ENCODE data around the gene ATP4A. TPM values are rescaled to one million over a fixed set of nuclear protein-coding genes. Genes with fewer than 3 reads are reported as not detected.
"Not testable (repeated sequence)": the region's sequence is repeated elsewhere in the genome, so short reads cannot be mapped to it uniquely, and the experiment has no call there.

Gene ATP4A
- not detected for total RNA-seq

DNA sequence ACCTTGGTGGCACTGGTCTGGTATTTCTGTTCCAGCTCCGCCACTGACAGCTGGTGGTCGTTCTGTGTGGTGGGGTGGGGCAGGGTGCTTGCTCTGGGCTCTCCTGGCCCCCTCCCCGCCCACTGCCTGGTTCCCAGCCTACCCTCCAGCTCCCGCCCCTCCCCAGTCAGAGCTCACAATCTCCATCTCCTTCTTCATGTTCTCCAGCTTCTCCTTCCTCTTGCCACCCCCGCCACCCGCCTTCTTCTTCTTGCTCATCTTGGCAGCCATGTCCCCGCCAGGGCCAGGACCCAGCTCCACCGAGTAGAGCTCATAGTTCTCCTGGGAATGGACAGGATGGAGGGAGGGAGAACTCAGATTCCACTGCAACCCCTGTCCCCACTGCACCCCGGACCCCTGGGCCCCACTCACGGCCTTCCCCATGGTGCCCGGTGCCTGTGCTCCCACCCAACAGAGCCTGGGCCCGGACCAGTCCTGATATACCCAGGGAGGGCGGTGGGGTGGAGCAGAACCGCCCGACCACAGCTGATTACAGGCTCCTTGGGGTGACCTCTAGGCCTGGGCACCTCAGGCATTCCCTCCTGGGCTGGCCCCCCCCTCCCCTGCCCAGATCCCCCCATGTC lies at the start of gene ATP4A:
ATP4A (minus strand) TSS at position 452 of the 623 bp plus-strand sequence; CDS start at position 423, 29 bp downstream.
- Mint-ChIP-seq H3K4me1 (ENCODE audit: low read depth in 2 of 2) (peaks cover 0 to 9% of the 10 kb centered on the region in 2 donors), H3K36me3 (no peaks in the 10 kb centered on the region), H3K4me3 (no peak within 1 kb of the TSS), H3K27ac (no peak within 1 kb of the TSS), H3K9me3 (no peaks in the 10 kb centered on the region), H3K27me3 (peaks cover 25 to 38% of the 10 kb centered on the region in 2 donors)
- ATAC-seq (no peak), DNase-seq (ENCODE audit: low spot score) (peak; percentile 49)

DNA sequence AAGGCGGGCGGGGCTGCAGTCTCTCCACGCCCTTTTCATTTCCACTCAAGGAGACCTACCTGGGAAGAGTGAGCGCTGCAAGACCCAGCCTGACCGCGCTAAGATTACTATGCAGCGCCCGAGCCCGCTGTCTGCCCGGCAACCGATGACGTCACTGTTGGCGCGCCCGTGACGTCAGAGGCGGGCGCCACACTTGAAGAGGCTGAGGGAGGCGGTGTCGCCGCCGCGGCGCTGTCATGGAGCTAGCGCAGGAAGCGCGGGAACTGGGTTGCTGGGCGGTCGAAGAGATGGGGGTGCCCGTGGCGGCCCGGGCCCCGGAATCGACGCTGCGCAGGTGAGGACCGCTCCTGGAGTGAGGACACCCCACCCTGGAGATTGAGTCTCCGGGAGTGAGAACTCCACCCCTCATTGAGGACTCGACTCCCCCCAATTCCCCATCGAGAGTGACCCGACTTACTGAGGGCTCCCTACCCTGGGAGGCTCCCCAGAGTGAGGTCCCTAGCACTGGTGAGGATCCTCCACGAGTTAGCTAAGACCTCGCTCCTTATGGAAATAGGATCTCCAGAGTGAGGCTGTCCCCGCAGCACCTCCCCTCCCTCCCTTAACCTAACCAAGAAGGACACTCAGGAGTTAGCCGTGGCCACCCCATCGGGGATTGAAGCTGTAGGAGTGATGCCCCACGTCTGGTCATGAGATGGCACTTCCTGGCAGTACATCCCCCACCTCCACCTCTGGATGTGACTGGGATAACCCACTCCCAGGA lies 49.3 kb upstream of the ATP4A start, which contains the start of gene HAUS5:
HAUS5 (plus strand) TSS at position 177 of the 763 bp plus-strand sequence; CDS start at position 237, 60 bp downstream.
- peaks cover 0 to 15% of the 10 kb centered on the region in 2 donors for H3K4me1 Mint-ChIP-seq (ENCODE audit: low read depth in 2 of 2)
- peak within 1 kb of the TSS; percentile 81 to 89 for H3K27ac Mint-ChIP-seq
- peak; percentile 95 for DNase-seq (ENCODE audit: low spot score)
- peak within 1 kb of the TSS; percentile 88 for H3K4me3 Mint-ChIP-seq
- H3K36me3 Mint-ChIP-seq, result no peaks in the 10 kb centered on the region
- H3K9me3 Mint-ChIP-seq, result peaks cover 7% of the 10 kb centered on the region
- H3K27me3 Mint-ChIP-seq, result no peaks in the 10 kb centered on the region
- ATAC-seq, result peak; percentile 94 to 96

DNA sequence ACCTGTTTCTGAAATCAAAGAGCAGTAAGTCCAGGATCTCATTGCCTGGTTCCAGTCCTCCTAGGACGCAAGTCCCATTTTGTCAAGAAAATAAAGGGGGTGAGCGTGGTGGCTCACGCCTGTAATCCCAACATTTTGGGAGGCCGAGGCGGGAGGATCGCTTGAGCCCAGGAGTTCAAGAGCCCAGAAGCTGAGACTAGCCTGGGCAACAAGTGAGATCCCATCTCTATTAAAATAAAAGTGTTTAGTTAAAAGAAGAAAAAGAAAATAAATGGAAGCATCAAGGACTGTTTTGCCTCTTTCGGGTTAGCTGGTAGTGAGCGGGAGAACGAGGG lies 48.7 kb upstream of the ATP4A start:
- Mint-ChIP-seq H3K27ac (peak overlapping the region; percentile 81 to 89), H3K4me1 (ENCODE audit: low read depth in 2 of 2) (peaks cover 0 to 15% of the 10 kb centered on the region in 2 donors), H3K36me3 (no peaks in the 10 kb centered on the region), H3K27me3 (no peaks in the 10 kb centered on the region), H3K9me3 (peaks cover 7% of the 10 kb centered on the region), H3K4me3 (peak overlapping the region; percentile 88)
- ATAC-seq, result no peak
- no peak for DNase-seq (ENCODE audit: low spot score)

DNA sequence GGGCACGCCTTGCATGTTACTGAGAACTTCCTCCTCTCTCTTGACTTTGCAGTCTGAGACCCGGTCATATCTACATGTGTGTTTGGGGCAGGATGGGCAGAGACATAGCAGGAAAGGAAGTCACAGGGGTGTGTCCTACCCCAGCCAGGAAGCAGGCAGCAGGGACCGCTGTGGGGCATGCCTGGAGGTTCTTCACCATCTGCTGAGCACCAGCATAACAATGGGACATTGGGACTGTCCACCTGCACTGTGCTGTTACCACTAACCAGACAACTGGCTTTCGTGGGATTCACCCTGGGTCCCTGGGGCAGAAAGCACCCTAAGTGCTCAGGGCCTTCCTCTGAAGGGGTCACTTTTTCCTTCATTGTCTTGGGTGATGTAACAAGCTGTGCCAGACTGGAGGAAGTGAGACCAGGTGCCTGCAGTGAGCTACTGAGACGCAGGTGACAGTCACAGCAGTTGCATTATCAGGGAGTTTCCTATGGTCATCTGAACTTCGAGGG lies 46.4 kb upstream of the ATP4A start:
- H3K36me3 Mint-ChIP-seq, result no peaks in the 10 kb centered on the region
- peaks cover 7% of the 10 kb centered on the region for H3K9me3 Mint-ChIP-seq
- H3K27ac Mint-ChIP-seq, result no peak overlapping the region
- no peak overlapping the region for H3K4me3 Mint-ChIP-seq
- DNase-seq (ENCODE audit: low spot score) (no peak), ATAC-seq (no peak)
- H3K27me3 Mint-ChIP-seq, result no peaks in the 10 kb centered on the region
- peaks cover 0 to 15% of the 10 kb centered on the region in 2 donors for H3K4me1 Mint-ChIP-seq (ENCODE audit: low read depth in 2 of 2)

DNA sequence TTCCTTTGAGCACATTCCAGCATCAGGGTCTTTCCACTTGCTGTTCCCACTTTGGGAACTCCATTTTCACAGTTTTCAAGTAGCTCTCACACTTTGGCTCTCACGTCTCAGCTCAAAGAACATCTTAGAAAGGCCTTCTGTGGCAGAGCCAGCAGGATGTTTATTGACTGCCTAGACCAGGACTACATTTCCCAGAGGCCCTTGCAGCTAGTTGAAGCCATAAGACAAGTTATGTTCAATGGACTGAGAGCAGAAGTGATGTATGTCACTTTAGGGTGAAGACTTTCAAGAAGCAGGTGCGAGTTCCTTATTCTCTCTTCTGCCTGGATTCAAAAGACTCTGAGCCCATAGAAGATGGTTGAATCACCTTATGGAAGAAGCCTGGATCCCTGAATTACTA lies 44.8 kb upstream of the ATP4A start:
- DNase-seq (ENCODE audit: low spot score) (no peak), ATAC-seq (no peak)
- Mint-ChIP-seq H3K4me1 (ENCODE audit: low read depth in 2 of 2) (peaks cover 0 to 9% of the 10 kb centered on the region in 2 donors), H3K9me3 (peaks cover 7% of the 10 kb centered on the region), H3K27me3 (no peaks in the 10 kb centered on the region), H3K27ac (no peak overlapping the region), H3K36me3 (no peaks in the 10 kb centered on the region), H3K4me3 (no peak overlapping the region)

DNA sequence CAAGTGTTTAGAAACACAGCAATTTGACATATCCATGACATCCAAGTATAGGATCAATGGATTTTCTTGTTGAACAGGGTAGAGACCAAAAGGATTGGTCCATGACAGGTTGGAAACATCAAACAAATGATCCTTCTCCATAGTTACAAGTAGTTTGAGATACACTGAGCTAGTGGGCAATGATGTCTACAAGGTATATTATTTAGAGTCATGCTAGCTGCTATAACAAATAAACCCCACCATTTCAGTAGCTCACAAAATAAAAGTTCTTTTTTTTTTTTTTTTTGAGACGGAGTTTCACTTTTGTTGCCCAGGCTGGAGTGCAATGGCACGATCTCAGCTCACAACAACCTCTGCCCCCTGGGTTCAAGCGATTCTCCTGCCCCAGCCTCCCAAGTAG lies 44.2 kb upstream of the ATP4A start:
- Mint-ChIP-seq H3K36me3 (no peaks in the 10 kb centered on the region), H3K9me3 (peaks cover 7% of the 10 kb centered on the region), H3K4me1 (ENCODE audit: low read depth in 2 of 2) (peaks cover 0 to 9% of the 10 kb centered on the region in 2 donors), H3K27me3 (no peaks in the 10 kb centered on the region), H3K4me3 (no peak overlapping the region), H3K27ac (no peak overlapping the region)
- DNase-seq (ENCODE audit: low spot score) (no peak), ATAC-seq (no peak)

DNA sequence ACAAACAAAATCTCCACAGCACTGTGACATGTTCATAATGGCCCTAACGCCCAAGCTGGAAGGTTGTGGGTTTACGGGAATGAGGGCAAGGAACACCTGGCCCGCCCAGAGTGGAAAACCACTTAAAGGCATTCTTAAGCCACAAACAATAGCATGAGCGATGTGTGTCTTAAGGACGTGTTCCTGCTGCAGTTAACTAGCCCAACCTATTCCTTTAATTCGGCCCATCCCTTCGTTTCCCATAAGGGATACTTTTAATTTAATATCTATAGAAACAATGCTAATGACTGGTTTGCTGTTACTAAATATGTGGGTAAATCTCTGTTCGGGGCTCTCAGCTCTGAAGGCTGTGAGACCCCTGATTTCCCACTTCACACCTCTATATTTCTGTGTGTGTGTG lies 43.7 kb upstream of the ATP4A start:
- H3K36me3 Mint-ChIP-seq; H3K4me1 Mint-ChIP-seq (ENCODE audit: low read depth in 2 of 2); H3K9me3 Mint-ChIP-seq; H3K27me3 Mint-ChIP-seq; H3K4me3 Mint-ChIP-seq; DNase-seq (ENCODE audit: low spot score); ATAC-seq; H3K27ac Mint-ChIP-seq: not testable (repeated sequence)

DNA sequence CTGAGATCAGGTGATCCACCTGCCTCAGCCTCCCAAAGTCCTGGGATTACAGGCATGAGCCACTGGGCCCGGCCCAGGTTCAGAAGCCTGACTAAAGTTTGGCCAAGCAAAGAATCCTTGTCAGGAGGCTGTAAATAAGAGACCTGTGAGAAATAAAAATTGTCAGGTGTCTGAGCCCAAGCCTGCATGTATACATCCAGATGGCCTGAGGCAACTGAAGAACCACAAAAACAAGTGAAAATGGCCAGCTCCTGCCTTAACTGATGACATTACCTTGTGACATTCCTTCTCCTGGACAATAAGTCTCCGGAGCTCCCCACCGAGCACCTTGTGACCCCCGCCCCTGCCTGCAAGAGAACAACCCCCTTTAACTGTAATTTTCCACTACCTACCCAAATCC lies 41.0 kb upstream of the ATP4A start:
- H3K36me3 Mint-ChIP-seq; H3K9me3 Mint-ChIP-seq; H3K27ac Mint-ChIP-seq; H3K27me3 Mint-ChIP-seq; H3K4me3 Mint-ChIP-seq; DNase-seq (ENCODE audit: low spot score); H3K4me1 Mint-ChIP-seq (ENCODE audit: low read depth in 2 of 2); ATAC-seq: not testable (repeated sequence)

DNA sequence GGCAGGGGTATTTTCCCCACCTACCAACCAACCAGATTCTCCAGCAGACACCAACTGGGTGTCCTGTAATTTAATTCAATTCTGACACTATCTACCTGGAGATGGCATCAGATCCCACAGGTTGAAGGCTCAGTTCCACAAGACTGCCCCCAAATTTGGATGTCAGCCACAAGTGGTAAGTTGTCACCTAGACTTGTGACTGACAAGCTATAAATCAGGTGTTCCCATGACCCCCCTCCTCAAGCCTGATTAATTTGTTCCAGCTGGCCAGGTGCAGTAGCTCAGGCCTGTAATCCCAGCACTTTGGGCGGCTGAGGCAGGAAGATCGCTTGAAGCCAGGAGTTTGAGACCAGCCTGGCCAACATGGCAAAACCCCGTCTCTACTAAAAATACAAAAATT lies 38.5 kb upstream of the ATP4A start:
- Mint-ChIP-seq H3K27ac (no peak overlapping the region), H3K9me3 (no peaks in the 10 kb centered on the region), H3K4me1 (ENCODE audit: low read depth in 2 of 2) (no peaks in the 10 kb centered on the region), H3K36me3 (no peaks in the 10 kb centered on the region), H3K27me3 (peaks cover 8 to 13% of the 10 kb centered on the region in 2 donors), H3K4me3 (no peak overlapping the region)
- ATAC-seq (no peak), DNase-seq (ENCODE audit: low spot score) (no peak)

DNA sequence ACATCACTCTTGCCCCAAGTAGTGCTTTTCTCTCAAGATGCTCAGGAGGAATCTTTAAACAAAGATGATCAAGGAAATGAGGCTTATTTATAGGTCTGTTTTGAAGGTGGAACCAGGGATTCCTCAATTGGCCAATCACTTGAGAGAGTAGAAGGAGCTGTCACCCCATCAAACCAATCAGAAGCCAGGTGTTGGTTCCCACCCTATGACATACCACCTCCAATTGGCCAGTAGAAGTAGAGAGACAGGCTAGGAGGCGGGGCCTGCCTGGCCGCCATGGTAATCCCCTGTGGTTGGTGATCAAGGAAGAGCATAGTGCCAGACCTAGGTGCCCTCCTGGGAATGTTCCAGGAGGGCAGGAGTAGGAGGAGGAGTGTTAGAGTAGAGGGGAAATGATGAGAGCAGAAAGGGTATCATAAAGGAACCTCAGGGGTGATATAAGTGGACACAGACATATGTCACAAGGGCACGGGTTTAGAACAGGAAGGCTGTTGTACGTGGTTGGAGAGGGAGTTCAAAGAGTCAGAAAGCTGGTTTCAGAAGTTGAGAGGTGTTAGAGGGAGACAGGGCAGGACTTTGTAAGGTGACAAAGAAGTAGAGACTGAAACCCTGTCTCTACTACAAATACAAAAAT lies 33.0 kb upstream of the ATP4A start:
- no peaks in the 10 kb centered on the region for H3K9me3 Mint-ChIP-seq
- peaks cover 6 to 8% of the 10 kb centered on the region in 2 donors for H3K4me1 Mint-ChIP-seq (ENCODE audit: low read depth in 2 of 2)
- DNase-seq (ENCODE audit: low spot score) (no peak), ATAC-seq (peak; percentile 70 to 88)
- H3K4me3 Mint-ChIP-seq, result no peak overlapping the region
- peaks cover 20 to 22% of the 10 kb centered on the region in 2 donors for H3K27me3 Mint-ChIP-seq
- H3K36me3 Mint-ChIP-seq, result no peaks in the 10 kb centered on the region
- H3K27ac Mint-ChIP-seq, result peak overlapping the region in 1 of 2 donors; percentile 76

DNA sequence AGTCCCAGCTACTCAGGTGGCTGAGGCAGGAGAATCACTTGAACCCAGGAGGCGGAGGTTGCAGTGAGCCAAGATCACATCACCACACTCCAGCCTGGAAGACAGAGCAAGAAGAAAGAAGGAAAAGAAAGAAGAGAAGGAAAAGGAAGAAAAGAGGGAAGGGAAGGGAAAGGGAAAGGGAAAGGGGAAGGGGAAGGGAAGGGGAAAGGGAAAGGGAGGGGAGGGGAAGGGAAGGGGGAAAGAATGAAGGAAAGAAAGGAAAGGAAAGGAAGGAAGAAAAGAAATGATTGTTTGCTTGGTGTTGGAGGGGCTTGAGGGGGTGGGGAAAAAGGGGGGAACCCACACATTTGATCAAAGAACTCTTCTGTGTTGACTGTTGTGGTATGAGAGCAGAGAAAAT lies 32.5 kb upstream of the ATP4A start:
- Mint-ChIP-seq H3K4me1 (ENCODE audit: low read depth in 2 of 2) (peaks cover 6 to 8% of the 10 kb centered on the region in 2 donors), H3K4me3 (no peak overlapping the region), H3K27me3 (peaks cover 19 to 20% of the 10 kb centered on the region in 2 donors), H3K9me3 (no peaks in the 10 kb centered on the region), H3K27ac (peak overlapping the region in 1 of 2 donors; percentile 76), H3K36me3 (no peaks in the 10 kb centered on the region)
- no peak for ATAC-seq
- DNase-seq (ENCODE audit: low spot score), result no peak

DNA sequence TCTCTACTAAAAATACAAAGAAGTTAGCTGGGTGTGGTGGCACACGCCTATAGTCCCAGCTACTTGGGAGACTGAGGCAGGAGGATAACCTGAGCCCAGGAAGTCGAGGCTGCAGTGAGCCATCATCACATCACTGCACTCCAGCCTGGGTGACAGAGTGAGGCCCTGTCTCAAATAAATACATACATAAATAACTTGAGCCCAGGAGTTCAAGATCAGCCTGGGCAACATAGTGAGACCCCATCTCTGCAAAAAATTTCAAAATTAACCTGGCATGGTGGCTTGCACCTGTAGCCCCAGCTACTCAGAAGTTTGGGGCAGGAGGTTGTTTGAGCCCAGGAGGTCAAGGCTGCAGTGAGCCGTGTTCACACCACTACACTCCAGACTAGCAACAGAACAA lies 31.6 kb upstream of the ATP4A start:
- H3K4me1 Mint-ChIP-seq (ENCODE audit: low read depth in 2 of 2); H3K4me3 Mint-ChIP-seq; H3K27ac Mint-ChIP-seq; H3K9me3 Mint-ChIP-seq; DNase-seq (ENCODE audit: low spot score); H3K36me3 Mint-ChIP-seq; ATAC-seq: not testable (repeated sequence)
- peaks cover 14 to 20% of the 10 kb centered on the region in 2 donors for H3K27me3 Mint-ChIP-seq

DNA sequence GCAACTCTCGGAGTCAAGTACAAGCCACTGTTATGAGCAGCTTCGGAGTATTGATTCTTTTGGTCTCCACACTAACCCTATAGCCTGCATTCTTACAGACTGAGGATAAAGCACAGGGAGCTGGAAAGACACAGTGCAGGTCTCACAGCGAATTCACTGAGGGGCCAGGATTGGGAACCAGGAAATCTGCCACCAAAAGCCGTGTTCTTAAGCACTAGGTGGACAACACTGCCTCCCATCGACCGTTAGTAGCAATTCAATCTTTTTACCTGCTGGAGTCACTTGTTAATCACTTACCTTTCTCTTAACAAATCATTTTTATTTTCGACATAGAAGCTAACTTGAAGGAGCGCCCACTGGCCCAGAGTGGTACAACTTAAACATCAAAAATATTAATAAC lies 28.8 kb upstream of the ATP4A start:
- H3K4me3 Mint-ChIP-seq, result no peak overlapping the region
- H3K9me3 Mint-ChIP-seq, result no peaks in the 10 kb centered on the region
- H3K27ac Mint-ChIP-seq, result no peak overlapping the region
- H3K36me3 Mint-ChIP-seq, result no peaks in the 10 kb centered on the region
- no peak for ATAC-seq
- H3K4me1 Mint-ChIP-seq (ENCODE audit: low read depth in 2 of 2), result peaks cover 6 to 8% of the 10 kb centered on the region in 2 donors
- no peak for DNase-seq (ENCODE audit: low spot score)
- H3K27me3 Mint-ChIP-seq, result peaks cover 9 to 13% of the 10 kb centered on the region in 2 donors

DNA sequence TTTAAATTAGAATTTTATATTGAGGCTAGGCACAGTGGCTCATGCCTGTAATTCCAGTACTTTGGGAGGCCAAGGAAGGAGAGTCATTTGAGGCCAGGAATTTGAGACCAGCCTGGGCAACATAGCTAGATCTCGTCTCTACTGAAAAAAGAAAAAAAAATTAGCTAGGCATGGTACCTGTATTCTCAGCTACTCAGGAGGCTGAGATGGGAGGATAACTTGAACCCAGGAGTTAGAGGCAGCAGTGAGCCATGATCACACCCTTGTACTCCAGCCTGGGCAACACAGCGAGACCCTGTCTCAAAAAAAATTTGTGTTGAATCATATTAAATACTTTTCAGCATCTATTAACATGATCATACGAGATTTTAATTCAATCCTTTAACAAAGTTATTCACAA lies 27.4 kb upstream of the ATP4A start:
- no peak for ATAC-seq

More for the DNA sequence above, 27.4 kb upstream of the ATP4A start:
- H3K4me3 Mint-ChIP-seq, result no peak overlapping the region
- H3K9me3 Mint-ChIP-seq, result no peaks in the 10 kb centered on the region
- H3K27ac Mint-ChIP-seq, result no peak overlapping the region
- no peaks in the 10 kb centered on the region for H3K36me3 Mint-ChIP-seq
- peaks cover 5 to 10% of the 10 kb centered on the region in 2 donors for H3K27me3 Mint-ChIP-seq
- no peaks in the 10 kb centered on the region for H3K4me1 Mint-ChIP-seq (ENCODE audit: low read depth in 2 of 2)
- no peak for DNase-seq (ENCODE audit: low spot score)
